ENCODE measurements around the gene IFT88. TPM values are rescaled to one million over a fixed set of nuclear protein-coding genes. Genes with fewer than 3 reads are reported as not detected.

The IFT88 gene
- total RNA-seq, 2 experiments from 2014 or later: 6.3 to 7.4 TPM

DNA sequence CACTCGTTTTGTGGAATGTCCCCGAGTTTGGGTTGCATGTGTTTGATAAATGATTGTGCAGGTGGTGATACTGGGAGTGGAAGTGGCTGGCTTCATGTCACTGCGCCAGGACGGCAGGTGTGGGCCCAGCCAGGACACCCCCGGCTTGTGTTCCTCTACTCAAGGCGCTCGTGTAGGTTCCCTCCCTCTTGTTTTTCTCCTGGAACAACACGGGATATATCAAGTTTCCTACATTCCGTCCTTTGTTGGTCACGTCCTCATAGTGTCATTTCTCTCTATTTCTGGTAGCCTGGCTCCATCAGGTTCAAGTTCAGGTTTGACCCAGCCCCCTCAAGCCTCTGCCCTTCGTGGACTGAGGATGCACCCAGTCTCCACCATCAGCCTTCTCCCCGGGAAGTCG, 152.8 kb downstream of the IFT88 start:
- ChIA-PET CTCF (no interaction called here), POLR2A (no interaction called here)
- no peak for DNase-seq
- no peak overlapping the region for H3K27ac Mint-ChIP-seq
- H3K9me3 Mint-ChIP-seq: no peaks in the 10 kb centered on the region
- H3K36me3 Mint-ChIP-seq (ENCODE audit: low read depth): no peaks in the 10 kb centered on the region
- peaks cover 2% of the 10 kb centered on the region for H3K4me1 Mint-ChIP-seq
- no peak overlapping the region for H3K4me3 Mint-ChIP-seq
- H3K27me3 Mint-ChIP-seq: peaks cover 16% of the 10 kb centered on the region

DNA sequence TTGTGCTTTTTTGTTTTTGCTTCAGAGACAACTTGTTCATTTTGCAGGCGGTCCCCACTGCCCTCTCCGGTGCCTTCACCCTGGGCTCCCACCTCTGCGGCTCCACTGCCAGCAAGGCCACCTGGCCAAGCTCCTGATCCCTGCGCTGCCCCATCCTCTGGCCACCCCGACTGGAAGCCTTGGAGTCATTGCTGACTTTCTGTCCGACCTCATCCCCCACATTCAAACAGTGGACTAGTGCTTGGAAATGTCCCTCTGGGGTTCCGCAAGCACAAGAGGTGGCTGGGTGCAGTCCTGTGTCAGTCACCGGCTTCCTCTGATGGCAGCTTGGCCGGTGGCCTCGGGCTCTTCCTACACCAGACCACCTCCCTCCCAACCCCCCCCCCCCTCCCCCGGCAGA, 153.5 kb downstream of the IFT88 start:
- ChIA-PET POLR2A (no interaction called here), CTCF (interaction anchor here (0.6 kb wide), 1 partner anchor 207 kb away, joined by 6 read pairs; no protein-coding TSS in a partner anchor)
- peaks cover 16% of the 10 kb centered on the region for H3K27me3 Mint-ChIP-seq
- no peaks in the 10 kb centered on the region for H3K9me3 Mint-ChIP-seq
- DNase-seq: no peak
- no peaks in the 10 kb centered on the region for H3K36me3 Mint-ChIP-seq (ENCODE audit: low read depth)
- H3K4me3 Mint-ChIP-seq: no peak overlapping the region
- no peak overlapping the region for H3K27ac Mint-ChIP-seq
- H3K4me1 Mint-ChIP-seq: peaks cover 2% of the 10 kb centered on the region

- H3K27me3 Mint-ChIP-seq: peaks cover 16% of the 10 kb centered on the region
- H3K4me1 Mint-ChIP-seq: peaks cover 2% of the 10 kb centered on the region
- H3K4me3 Mint-ChIP-seq: no peak overlapping the region
- no peaks in the 10 kb centered on the region for H3K36me3 Mint-ChIP-seq (ENCODE audit: low read depth)
- ChIA-PET POLR2A (no interaction called here), CTCF (interaction anchor here (0.6 kb wide), 1 partner anchor 207 kb away, joined by 6 read pairs; no protein-coding TSS in a partner anchor)
- H3K27ac Mint-ChIP-seq: no peak overlapping the region
- DNase-seq: no peak
- no peaks in the 10 kb centered on the region for H3K9me3 Mint-ChIP-seq
These were observed 154.1 kb downstream of the IFT88 start for GRCh38 chr13:20721058-20721453.

GRCh38 chr13:20721454-20722357, 154.7 kb downstream of the IFT88 start:
- no peak overlapping the region for H3K27ac Mint-ChIP-seq

DNA sequence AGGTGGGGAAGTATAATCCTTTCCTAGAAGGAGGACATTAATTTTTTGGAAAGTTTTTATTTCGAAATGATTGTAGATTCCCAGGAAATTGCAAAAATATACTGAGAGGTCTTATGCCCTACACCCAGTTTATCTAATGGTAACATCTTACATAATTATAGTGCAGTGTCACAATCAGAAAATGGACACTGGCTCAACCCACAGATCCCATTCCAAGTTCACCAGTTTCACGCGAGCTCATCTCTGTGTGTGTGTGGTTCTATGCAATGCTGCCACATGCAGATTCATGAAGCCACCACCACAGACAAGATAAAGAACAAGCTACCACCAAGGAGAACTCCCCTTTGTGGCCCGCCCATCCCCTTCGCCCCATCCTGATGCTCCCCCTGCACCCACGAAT, 160.9 kb downstream of the IFT88 start:
- Mint-ChIP-seq H3K36me3 (ENCODE audit: low read depth) (peaks cover 2% of the 10 kb centered on the region), H3K9me3 (no peaks in the 10 kb centered on the region), H3K27me3 (peaks cover 2% of the 10 kb centered on the region), H3K27ac (no peak overlapping the region), H3K4me3 (no peak overlapping the region), H3K4me1 (no peaks in the 10 kb centered on the region)
- ChIA-PET CTCF (no interaction called here), POLR2A (interaction anchor here (0.7 kb wide), 1 partner anchor 39 kb away, joined by 4 read pairs; no protein-coding TSS in a partner anchor)
- no peak for DNase-seq

More at GRCh38 chr13:20721454-20722357, 154.7 kb downstream of the IFT88 start:
- H3K4me3 Mint-ChIP-seq: no peak overlapping the region
- ChIA-PET CTCF (interaction anchor here (1.5 kb wide), 1 partner anchor 9 kb away, joined by 5 read pairs; no protein-coding TSS in a partner anchor), POLR2A (no interaction called here)
- H3K4me1 Mint-ChIP-seq: peaks cover 2% of the 10 kb centered on the region
- H3K9me3 Mint-ChIP-seq: no peaks in the 10 kb centered on the region
- H3K36me3 Mint-ChIP-seq (ENCODE audit: low read depth): no peaks in the 10 kb centered on the region
- H3K27me3 Mint-ChIP-seq: peaks cover 16% of the 10 kb centered on the region
- DNase-seq: no peak

DNA sequence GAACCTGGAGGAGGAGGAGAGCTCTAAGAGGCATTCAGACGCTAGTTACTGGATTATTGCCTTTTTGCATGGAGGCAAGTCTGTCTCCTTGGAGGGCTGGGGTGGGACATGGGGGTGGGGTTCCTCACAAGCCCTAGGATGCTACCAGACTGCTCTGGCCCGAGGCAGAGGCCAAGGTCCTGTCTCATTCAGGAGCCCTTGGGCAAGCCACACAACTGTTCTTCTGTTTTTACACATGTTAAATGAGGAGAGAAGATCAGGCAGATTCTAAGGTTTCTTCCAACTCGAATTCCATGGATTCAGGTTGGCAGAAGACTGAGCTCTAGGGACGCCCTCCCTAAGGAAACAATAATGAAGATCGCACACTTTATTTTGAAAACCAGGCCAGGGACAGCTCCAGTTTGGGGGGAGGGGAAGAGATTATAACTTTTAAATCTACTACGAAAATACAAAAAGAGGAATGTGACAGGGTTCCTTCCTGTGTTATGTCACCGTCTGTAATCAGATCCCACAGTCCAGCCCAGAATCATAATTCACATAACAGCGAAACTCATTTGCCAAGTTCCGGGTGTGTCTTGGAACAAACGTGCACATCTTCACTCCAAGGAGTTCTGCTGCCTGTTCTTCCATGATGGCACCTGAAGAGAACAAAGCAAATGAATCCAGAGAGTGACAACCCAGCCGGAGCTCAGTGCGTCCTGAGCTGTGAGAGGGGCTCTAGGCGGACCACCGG, 161.8 kb downstream of the IFT88 start:
- Mint-ChIP-seq H3K9me3 (no peaks in the 10 kb centered on the region), H3K36me3 (ENCODE audit: low read depth) (peaks cover 2% of the 10 kb centered on the region), H3K4me3 (no peak overlapping the region), H3K27me3 (no peaks in the 10 kb centered on the region), H3K27ac (no peak overlapping the region), H3K4me1 (no peaks in the 10 kb centered on the region)
- ChIA-PET CTCF (no interaction called here), POLR2A (no interaction called here)
- DNase-seq: no peak

GRCh38 chr13:20729633-20730585, 163.0 kb downstream of the IFT88 start:
- Mint-ChIP-seq H3K27ac (no peak overlapping the region), H3K4me3 (no peak overlapping the region), H3K4me1 (no peaks in the 10 kb centered on the region), H3K9me3 (no peaks in the 10 kb centered on the region), H3K27me3 (no peaks in the 10 kb centered on the region), H3K36me3 (ENCODE audit: low read depth) (peaks cover 2% of the 10 kb centered on the region)
- ChIA-PET POLR2A (no interaction called here), CTCF (no interaction called here)
- DNase-seq: no peak

DNA sequence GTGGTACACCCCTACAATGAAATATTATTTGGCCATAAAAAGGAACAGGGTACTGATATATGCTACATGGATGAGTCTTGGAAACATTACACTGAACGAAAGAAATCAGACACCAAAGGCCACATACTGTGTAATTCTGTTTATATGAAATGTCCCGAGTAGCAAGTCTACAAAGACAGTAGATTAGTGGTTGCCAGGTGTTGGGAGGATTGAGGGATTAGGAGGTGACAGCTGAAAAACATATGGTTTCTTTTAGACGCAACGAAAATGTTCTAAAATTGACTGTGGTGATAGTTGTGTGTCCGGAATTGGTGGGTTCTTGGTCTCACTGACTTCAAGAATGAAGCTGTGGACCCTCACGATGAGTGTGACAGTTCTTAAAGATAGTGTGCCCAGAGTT, 171.7 kb downstream of the IFT88 start:
- ChIA-PET CTCF (interaction anchor here (1.4 kb wide), 1 partner anchor 25 kb away, joined by 3 read pairs; no protein-coding TSS in a partner anchor), POLR2A (no interaction called here)
- no peaks in the 10 kb centered on the region for H3K27me3 Mint-ChIP-seq
- H3K27ac Mint-ChIP-seq: no peak overlapping the region
- H3K4me3 Mint-ChIP-seq: no peak overlapping the region
- H3K9me3 Mint-ChIP-seq: no peaks in the 10 kb centered on the region
- no peaks in the 10 kb centered on the region for H3K4me1 Mint-ChIP-seq
- peaks cover 7% of the 10 kb centered on the region for H3K36me3 Mint-ChIP-seq (ENCODE audit: low read depth)
- DNase-seq: no peak

DNA sequence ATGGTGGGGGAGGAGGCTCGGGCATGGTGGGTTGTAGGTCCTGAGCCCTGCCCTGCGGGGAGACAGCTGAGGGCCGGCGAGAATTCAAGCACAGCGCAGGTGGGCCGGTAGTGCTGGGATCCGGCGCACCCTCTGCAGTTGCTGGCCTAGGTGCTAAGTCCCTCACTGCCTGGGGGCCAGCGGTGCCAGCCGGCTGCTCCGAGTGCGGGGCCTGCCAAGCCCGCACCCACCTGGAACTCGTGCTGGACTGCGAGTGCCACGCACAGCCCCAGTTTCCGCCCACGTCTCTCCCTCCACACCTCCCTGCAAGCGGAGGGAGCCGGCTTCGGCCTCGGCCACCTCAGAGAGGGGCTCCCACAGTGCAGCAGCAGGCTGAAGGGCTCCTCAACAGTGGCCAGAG, 173.1 kb downstream of the IFT88 start:
- POLR2A ChIA-PET: no interaction called here
- CTCF ChIA-PET: no interaction called here
- H3K4me1 Mint-ChIP-seq: no peaks in the 10 kb centered on the region
- peaks cover 6% of the 10 kb centered on the region for H3K9me3 Mint-ChIP-seq
- no peaks in the 10 kb centered on the region for H3K27me3 Mint-ChIP-seq
- DNase-seq: no peak
- H3K27ac Mint-ChIP-seq: no peak overlapping the region
- H3K4me3 Mint-ChIP-seq: no peak overlapping the region
- H3K36me3 Mint-ChIP-seq (ENCODE audit: low read depth): peaks cover 7% of the 10 kb centered on the region

Other genes starting within 250 kb of the IFT88 start
- gene CRYL1, start 41.3 kb upstream of the IFT88 start, total RNA-seq: 10 to 100 TPM; 10.5 to 11.7 TPM
- not detected for gene IL17D, start 136.5 kb downstream of the IFT88 start, total RNA-seq
- gene EEF1AKMT1, start 206.8 kb downstream of the IFT88 start, total RNA-seq: 10 to 100 TPM; 10.2 to 10.7 TPM

All from activated CD4-positive, alpha-beta T cell treated with anti-CD3 and anti-CD28 coated beads, Interleukin-2, amount 10 ng/mL, durations not matched to agents 7 days and 5 days (primary cell).